ENCODE data around the gene THY1.

DNA sequence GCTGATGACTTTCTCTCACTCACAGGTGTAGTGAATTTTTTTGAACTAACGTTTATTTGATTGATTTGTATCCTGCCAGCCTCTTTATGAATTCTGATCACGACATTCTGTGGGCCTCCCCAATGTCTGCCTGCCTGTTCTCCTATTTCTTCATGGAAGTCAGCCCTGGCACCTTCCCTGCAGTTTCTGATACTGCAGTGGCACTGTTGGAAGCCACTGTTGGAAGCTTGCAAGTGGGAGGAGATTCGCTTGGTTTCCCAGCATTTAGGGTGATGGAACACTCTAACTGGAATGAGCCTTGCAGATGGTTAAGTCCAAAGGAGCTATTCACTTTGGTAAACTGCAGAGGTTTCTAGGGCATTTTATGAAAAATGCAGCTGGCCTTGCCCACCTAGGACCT lies 1.3 kb upstream of the THY1 start:
- no peak for TF ChIP-seq CTCF (conservative IDR thresholded peaks at IDR 0.05; ENCODE audit: low read length)
- TF ChIP-seq EZH2phosphoT487 (IDR thresholded peaks at IDR 0.05; ENCODE audit: borderline replicate concordance, low read depth, low read length): no peak

All from OCI-LY7 (cell line).